GM18873 (cell line): ENCODE results near the gene BRMS1.

Source experiments
- ATAC-seq: cut with Tn5 transposase; IDR thresholded peaks from one replicate; pipeline ENCODE4 v1.9.1; 2021; ENCODE audit warnings: mild to moderate bottlenecking, moderate library complexity, moderate number of reproducible peaks; ENCODE audit not compliant: unreplicated experiment, low FRiP score

Gene BRMS1

DNA sequence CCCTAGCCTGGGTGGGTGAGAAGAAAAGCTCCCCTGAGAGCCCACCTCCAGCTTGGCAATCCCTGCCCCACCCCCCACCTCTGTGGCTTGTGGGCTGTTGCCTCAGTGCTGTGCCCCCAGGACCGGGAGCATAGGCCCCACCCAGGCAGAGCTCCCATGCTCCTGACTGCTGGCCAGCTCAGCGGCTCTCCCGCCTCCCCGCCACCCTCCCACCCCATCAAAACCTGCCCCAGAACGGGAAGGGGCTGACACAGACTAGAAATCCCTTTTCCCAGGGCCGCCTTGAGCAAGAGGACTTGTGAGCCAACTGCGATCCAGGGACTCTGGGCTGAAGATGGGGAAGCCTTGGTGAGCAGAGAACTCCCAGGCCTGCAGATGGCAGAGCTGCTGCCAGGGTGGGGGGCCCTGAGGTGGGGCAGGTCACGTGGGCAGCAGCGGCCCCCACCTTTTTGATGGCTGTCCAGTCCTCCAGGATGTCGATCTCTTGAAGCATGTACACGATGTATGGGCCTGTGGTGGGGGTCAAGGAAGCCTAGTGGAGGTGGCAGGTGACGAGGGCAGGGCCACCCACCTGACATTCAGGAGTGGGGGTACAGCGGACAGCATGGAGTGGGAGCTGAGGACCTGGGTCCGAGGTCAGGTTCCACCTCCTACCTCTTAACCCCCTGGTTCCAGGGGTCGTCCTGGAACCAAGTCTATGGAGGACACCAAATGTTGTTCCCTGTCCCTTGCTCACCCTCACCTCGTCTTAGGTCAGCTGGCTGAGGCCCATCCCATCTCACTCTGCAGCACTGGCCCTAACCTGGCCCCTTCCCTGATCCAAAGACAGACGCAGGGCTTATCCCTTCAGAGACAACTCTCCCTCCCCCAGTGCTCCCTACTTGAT, 6.4 kb downstream of the BRMS1 start:
- no peak for ATAC-seq

DNA sequence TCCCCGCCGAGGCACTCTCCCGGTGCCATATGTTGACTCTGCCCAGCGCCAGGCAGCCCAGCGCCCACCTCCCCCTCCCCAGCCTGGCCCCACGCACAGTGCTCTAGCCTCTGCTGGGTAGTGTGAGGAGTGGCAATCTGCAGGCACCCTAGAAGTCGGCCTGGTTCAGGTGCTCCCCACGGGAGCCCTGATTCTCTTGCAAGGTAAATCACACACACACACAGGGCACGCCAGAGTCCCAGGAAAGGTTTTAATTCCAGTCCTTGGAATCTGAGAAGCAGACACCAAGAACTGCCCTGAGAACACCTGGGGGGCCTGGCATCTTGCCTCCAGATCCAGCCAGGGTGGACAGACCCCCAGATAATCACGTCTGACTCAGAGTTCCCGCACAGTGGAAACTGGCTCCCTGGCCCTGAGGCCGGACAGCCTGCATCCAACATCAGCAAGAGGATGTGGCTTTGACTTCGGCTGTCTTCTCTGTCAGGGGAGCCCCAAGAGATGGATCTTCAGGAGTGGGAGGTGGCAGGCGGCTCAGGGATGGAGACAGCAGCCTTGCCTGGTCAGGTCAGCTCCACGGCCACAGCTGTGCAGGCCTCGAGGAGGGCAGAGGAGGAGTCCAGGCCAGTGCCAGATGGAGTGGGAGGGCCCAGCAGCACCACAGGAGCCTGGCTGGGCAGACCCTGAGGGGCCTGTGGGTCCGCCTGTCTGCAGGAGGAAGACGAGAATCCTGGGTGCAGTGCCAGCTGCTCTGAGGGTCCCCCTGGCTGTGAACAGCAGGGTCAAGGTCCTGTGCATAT, 7.6 kb downstream of the BRMS1 start:
- ATAC-seq, result no peak

DNA sequence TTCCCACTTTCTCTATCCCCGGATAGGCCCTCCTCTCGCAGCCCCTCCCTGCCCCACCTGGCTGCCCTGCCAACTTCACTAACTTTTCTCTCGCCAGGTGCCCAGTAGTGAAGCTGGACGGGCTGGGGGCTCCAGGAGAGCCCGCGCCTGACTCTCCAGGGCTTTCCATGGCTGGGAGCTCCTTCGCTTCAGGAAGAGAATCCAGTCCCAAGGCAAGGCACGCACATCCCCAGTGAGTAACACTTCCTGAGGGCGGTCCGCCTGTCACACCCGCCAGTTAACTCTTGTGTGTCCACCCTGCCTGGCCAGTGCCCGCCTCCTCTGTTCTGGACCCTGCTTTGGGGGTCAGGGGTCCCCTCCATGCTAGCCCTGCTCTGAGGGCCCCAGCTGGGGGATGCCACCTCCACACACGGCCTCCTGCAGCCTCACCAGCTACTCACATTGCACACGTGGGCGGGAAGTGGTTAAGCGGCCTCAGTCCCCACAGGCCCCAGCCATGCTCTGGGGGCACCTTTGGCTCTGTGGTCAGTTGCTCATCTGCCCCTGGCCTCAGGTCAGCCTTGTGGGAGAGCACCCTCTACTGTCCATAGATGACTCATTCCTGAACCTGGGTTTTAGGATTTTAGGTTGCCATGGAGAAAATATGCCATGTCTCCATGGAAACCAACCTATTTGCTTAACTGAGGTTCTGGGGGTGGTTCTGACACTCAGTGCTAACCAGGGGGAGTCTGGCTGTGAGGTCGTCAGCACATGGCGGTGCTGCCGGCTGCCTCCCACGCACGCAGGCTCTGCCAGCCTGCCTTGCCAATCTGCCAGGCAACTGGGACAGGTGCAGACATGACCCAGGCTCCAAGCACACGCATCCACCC, 8.4 kb downstream of the BRMS1 start, which contains the start of gene RIN1:
TSS of gene RIN1 (minus strand) at position 201 of the 869 bp plus-strand sequence. CDS start at position 169, 32 bp downstream.
- peak; percentile 54 for ATAC-seq

DNA sequence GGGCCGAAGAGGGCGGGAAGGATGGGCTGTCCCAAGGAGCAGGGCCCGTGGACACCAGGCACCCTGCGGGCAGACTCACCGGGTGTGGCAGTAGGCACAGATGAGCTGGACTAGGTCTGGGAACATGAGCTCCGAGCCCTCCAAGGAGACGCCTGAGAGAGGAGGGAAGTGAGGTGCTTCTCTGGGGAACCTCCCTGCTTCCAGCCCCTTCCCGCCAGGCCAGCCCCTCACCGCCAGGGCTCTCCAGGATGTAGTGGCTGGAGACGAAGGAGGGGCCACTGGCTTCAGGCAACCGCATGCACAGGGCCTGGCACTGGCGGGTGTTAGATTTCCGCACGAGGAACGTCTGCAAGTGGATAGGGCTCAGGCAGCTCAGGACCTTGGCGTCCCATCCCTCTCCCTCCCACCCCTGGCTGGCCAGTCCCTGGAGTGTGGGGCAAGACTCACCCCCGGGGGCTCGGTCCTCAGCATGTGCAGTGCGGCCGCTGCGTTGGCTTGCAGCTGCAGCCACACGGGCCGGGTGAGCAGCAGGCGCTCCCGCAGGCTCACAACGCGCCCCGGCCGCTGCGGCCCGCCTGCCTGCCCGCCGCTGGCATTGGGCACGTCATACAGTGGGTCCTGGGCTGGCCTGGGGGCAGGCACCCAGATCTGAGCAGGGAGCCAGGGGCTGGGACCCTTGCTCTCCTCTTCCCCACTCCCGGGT, 9.2 kb downstream of the BRMS1 start:
- ATAC-seq, result no peak

GRCh38 chr11:66334605-66335442, 10.1 kb downstream of the BRMS1 start:
- ATAC-seq, result no peak

DNA sequence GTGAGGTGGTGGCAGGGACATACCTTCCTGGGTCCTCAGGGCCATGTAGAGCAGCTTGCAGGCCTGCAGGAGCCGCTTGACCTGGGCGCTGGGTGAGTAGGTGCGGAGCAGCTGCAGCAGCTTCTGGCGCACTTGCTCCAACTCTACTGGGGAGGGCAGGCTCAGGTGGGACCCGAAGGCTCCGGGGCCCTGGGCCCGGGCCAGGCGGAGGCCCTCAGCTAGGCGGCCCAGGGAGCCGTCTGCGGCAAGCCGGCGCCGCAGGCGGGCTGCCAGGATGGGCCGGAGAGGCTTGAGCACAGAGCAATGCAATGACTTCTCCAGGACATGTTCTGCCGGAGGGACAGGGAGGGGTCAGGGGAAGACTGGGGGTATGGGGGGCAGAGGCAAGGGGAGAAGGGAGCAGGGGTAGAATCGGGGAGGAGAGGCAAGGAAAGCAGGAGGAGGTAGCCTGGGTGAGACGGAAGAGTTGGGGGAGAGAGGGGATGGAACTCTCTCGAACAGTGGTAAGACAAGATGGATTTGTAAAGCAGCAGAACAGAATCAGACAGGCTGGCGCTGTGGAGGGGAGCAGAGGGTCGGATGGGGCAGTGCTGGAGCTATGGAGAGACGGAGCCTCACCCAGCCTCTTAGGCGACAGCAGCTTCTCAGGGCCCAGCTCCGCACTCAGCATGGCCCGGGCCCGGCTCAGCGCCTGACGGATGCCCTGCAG, 10.9 kb downstream of the BRMS1 start:
- ATAC-seq, result no peak

- no peak for ATAC-seq
Measured at GRCh38 chr11:66333220-66333877, 11.6 kb downstream of the BRMS1 start.

DNA sequence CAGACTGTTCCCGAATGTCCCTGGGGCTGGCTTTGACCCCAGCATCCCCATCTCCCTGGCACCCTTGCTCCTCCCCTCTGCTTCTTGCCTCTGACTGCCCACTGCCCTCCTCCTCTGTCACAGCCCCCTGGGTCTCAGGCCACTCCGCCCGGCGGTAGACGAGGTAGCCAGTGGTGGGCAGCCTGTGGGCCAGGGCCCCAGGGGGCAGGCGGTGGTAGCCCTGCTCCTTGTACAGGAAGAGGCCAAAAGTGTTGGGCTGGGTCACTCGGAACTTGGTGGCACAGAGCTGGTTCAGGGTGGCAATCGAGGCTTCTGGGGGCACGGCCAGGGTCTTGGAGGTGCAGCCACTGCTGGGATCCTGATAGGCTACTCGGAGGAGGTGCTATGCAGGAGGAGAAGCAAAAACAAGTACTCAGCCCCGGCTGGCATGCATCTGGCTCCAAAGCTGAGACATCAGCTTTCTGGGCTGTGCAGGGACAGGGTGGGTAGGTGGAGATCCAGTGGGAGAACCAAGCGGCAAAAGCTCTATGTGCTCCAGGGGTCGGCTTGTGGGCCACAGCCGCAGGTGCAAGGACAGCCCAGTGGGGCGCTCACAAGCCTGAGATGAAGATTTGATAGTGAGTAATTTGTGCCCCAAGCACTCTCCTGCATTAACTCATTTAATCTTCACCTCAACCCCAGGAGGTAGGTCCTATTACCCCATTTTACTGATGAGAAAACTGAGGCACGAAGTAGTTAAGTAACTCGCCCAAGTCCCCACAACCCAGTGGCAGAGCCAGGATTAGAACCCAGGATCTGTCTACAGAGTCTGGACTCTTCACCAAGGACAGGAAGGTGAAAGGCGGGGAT, 12.3 kb downstream of the BRMS1 start:
- ATAC-seq, result no peak

GRCh38 chr11:66331542-66332370, 13.1 kb downstream of the BRMS1 start:
- ATAC-seq, result no peak

DNA sequence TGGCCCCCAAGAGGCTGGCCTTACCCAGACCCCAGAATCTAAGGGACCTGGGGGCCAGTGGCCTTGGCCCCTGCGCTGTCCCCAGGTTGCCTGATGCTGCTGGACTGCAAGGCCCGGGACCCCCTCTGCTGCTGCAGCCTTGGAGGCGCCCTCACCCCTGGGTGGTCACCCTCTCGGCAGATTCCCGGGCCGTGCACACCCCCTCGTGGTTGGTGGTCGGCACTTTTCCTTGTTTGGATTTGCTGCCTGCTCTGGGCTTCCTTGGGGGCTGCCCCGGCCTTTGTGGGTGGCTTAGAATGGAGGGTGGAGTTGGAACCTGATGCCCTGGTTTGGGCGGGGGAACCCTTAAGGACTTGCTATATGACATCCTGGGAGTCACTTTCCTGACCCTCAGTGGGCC, 14.0 kb downstream of the BRMS1 start:
- ATAC-seq, result no peak

GRCh38 chr11:66329165-66329673, 15.7 kb downstream of the BRMS1 start:
- ATAC-seq, result no peak

DNA sequence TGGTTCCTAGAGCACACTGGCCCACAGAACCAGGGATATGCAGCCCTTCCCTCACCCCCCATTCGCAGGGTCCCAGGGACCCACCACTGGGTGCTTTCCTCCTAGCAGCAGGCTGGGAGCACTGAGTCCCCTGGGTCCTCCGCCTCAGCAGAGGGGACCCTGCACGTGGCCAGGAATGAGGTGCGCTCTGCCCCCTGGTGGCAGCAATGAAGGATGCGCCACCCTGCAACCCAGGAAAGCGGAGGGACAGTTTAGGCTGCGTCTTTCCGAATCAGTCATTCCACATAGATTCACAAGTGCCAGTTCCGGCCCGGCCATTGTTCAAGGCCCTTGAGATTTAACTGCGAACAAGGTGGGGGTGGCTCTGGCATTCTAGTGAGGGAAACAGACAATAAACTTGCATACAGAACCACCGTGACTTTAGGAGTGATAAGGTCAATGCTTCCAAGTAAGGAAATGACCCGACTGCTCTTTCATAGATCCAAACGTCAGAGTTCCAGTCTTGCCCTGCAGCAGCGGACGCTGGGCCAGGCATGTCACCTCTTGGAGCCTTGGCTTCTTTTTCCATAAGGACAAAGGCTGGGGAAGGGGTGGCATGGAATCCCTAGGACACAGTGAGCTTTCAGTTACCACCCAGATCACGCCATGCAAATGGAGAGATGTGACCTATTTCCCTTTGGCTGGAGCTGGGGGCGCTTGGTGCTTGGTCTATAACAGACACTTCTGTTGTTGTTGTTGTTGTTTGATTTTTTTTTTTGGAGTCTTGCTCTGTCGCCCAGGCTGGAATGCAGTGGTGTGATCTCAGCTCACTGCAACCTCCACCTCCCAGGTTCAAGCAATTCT, 16.4 kb downstream of the BRMS1 start:
- no peak for ATAC-seq

GRCh38 chr11:66328031-66328301, 16.9 kb downstream of the BRMS1 start:
- ATAC-seq, result no peak

- no peak for ATAC-seq
Measured at GRCh38 chr11:66327171-66328030, 17.5 kb downstream of the BRMS1 start.
